Peyer's patch (tissue), 4 donors: ENCODE measurements around the gene TUSC2. TPM values are rescaled to one million over a fixed set of nuclear protein-coding genes. Genes with fewer than 3 reads are reported as not detected.

Experiments used
- DNase-seq, 3 donors: peaks; one replicate each; pipeline ENCODE4 v3.0.0-alpha.2; 2017 to 2019
- H3K27ac ChIP-seq, 4 donors: fragments of 200-600 bp; sonication (generic); one replicate each; pipeline ENCODE4 v1.5.1; 2016 to 2019
- H3K27me3 ChIP-seq, 2 donors: fragments of 200-600 bp; sonication (generic); one replicate each; pipeline ENCODE4 v1.5.1; 2019
- H3K36me3 ChIP-seq, 3 donors: fragments of 200-600 bp; sonication (generic); one replicate each; pipeline ENCODE4 v1.5.1; 2016 to 2019
- H3K4me1 ChIP-seq, 4 donors: fragments of 200-600 bp; sonication (generic); one replicate each; pipeline ENCODE4 v1.5.1; 2016 to 2019
- H3K4me3 ChIP-seq, 4 donors: fragments of 200-600 bp; sonication (generic); 1 replicate in 3 of 4; 2 replicates in 1 of 4; pipeline ENCODE4 v1.5.1; 2016 to 2019; ENCODE audit warnings: mild to moderate bottlenecking in 1 of 4
- H3K9me3 ChIP-seq, 4 donors: fragments of 200-600 bp; sonication (generic); one replicate each; pipeline ENCODE4 v1.5.1; 2016 to 2019; ENCODE audit warnings: mild to moderate bottlenecking in 1 of 4
- CTCF ChIP-seq, 6 experiments: fragments of 450-650 bp in 4 of 6; fragments of 200-600 bp in 2 of 6; sonication (generic) in 1 of 6; IDR thresholded peaks; one replicate each; pipeline ENCODE4 v1.5.1; 2017 to 2019; ENCODE audit warnings: antibody characterized with exemption in 6 of 6, mild to moderate bottlenecking in 3 of 6, moderate library complexity in 1 of 6
- POLR2A ChIP-seq, 2 donors: fragments of 450-650 bp; IDR thresholded peaks; one replicate each; pipeline ENCODE4 v1.5.1; 2017; ENCODE audit warnings: antibody characterized with exemption in 2 of 2, mild to moderate bottlenecking in 2 of 2, moderate library complexity in 2 of 2
- total RNA-seq, 4 donors: library from RNA; depleted of rRNA; stranded (reverse); fragments of >200 nt; gene quantifications; one replicate each; pipeline ENCODE4 v1.1.0, GENCODE V29; 2016

TUSC2 gene
- total RNA-seq, 4 donors from 2014 or later: 5.8 to 19.8 (median 17.5) TPM

GRCh38 chr3:50345586-50346234 lies 17.7 kb upstream of the TUSC2 start, which contains the start of gene ZMYND10:
Gene ZMYND10 (minus strand): TSS chr3:50345732. CDS start chr3:50345579, 153 bp downstream.
- H3K27me3 ChIP-seq: no peaks in the 10 kb centered on the region
- TF ChIP-seq POLR2A (IDR thresholded peaks at IDR 0.05) (no peak), CTCF (IDR thresholded peaks at IDR 0.05) (no peak)
- peak; percentile 65 to 88 (median 73) for DNase-seq
- peaks cover 4 to 41% (median 19%) of the 10 kb centered on the region in 4 donors for H3K4me1 ChIP-seq
- H3K27ac ChIP-seq: peak within 1 kb of the TSS in 1 of 4 donors; percentile 33
- H3K4me3 ChIP-seq: peak within 1 kb of the TSS; percentile 6 to 47 (median 37)
- H3K9me3 ChIP-seq: no peaks in the 10 kb centered on the region
- peaks cover 0 to 16% (median 0%) of the 10 kb centered on the region in 3 donors for H3K36me3 ChIP-seq

GRCh38 chr3:50345008-50345407 lies 17.0 kb upstream of the TUSC2 start:
- DNase-seq: no peak
- Histone ChIP-seq H3K9me3 (no peaks in the 10 kb centered on the region), H3K27ac (no peak overlapping the region), H3K4me1 (peaks cover 7 to 43% (median 17%) of the 10 kb centered on the region in 4 donors), H3K36me3 (peaks cover 0 to 16% (median 0%) of the 10 kb centered on the region in 3 donors), H3K4me3 (peak overlapping the region in 2 of 4 donors; percentile 42 to 47), H3K27me3 (no peaks in the 10 kb centered on the region)
- TF ChIP-seq CTCF (IDR thresholded peaks at IDR 0.05) (no peak), POLR2A (IDR thresholded peaks at IDR 0.05) (no peak)

GRCh38 chr3:50342813-50343633 lies 15.0 kb upstream of the TUSC2 start:
- no peak for DNase-seq
- no peaks in the 10 kb centered on the region for H3K9me3 ChIP-seq
- no peaks in the 10 kb centered on the region for H3K27me3 ChIP-seq
- H3K27ac ChIP-seq: no peak overlapping the region
- H3K36me3 ChIP-seq: peaks cover 0 to 6% (median 0%) of the 10 kb centered on the region in 3 donors
- peaks cover 4 to 48% (median 12%) of the 10 kb centered on the region in 4 donors for H3K4me1 ChIP-seq
- TF ChIP-seq CTCF (IDR thresholded peaks at IDR 0.05) (no peak), POLR2A (IDR thresholded peaks at IDR 0.05) (no peak)
- H3K4me3 ChIP-seq: no peak overlapping the region

- Histone ChIP-seq H3K27me3 (no peaks in the 10 kb centered on the region), H3K4me3 (no peak overlapping the region), H3K9me3 (no peaks in the 10 kb centered on the region), H3K27ac (peak overlapping the region in 2 of 4 donors; percentile 91 to 96), H3K4me1 (peaks cover 4 to 52% (median 12%) of the 10 kb centered on the region in 4 donors), H3K36me3 (no peaks in the 10 kb centered on the region)
- DNase-seq: no peak
- TF ChIP-seq CTCF (IDR thresholded peaks at IDR 0.05) (no peak), POLR2A (IDR thresholded peaks at IDR 0.05) (no peak)
Observed at GRCh38 chr3:50341996-50342650, 14.1 kb upstream of the TUSC2 start.

GRCh38 chr3:50341537-50341936 lies 13.5 kb upstream of the TUSC2 start:
- H3K9me3 ChIP-seq: no peaks in the 10 kb centered on the region
- no peak for TF ChIP-seq CTCF (IDR thresholded peaks at IDR 0.05)
- TF ChIP-seq POLR2A (IDR thresholded peaks at IDR 0.05): no peak
- H3K4me1 ChIP-seq: peaks cover 4 to 53% (median 12%) of the 10 kb centered on the region in 4 donors
- no peaks in the 10 kb centered on the region for H3K36me3 ChIP-seq
- H3K27me3 ChIP-seq: no peaks in the 10 kb centered on the region
- peak overlapping the region; percentile 91 to 99 (median 96) for H3K27ac ChIP-seq
- H3K4me3 ChIP-seq: peak overlapping the region in 3 of 4 donors; percentile 43 to 92 (median 75)
- peak in 1 of 3 donors; percentile 43 for DNase-seq
